ENCODE measurements around the gene PIM3.

Gene PIM3

DNA sequence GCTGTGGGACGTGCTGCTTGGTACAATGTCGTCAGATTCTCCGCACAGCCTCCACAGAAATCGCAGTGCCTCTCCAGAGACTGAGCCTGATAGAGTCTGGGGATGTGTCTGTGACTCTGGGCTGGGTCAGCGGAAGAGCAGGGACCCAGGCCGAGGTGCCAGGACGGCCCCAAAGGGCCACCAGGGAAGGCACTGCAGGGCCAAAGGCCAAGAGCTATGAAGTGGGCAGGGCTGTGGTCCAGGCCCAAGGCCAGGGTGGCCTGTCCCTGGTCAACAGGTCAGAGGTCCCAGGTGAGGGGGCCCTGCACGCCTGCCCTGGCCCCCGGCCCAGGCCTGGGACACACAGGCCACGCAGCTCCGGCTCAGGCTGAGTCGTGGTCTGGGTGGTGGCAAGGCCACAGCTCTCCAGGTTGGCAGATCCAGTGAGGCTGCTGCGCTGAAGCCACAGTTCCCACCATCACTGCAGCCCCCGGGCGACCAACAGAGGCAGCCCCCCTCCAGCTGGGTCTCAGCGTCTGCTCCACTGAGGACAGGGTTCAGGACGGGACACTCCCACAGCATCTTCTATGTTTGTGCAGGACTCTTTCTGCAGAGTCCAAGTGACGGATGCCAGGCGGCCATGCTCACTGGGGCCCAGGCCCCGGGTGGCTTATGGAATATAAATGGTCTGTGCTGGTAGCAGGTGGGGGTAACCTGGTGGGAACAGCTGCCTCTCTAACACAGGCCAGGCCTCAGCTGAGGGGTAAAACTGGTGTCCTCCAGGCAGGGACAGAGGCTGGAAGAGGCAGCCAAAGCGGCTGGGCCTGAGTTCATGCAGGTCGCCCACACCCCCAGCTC lies 4.8 kb upstream of the PIM3 start:
- DNase-seq (ENCODE audit: low read depth) = no peak

DNA sequence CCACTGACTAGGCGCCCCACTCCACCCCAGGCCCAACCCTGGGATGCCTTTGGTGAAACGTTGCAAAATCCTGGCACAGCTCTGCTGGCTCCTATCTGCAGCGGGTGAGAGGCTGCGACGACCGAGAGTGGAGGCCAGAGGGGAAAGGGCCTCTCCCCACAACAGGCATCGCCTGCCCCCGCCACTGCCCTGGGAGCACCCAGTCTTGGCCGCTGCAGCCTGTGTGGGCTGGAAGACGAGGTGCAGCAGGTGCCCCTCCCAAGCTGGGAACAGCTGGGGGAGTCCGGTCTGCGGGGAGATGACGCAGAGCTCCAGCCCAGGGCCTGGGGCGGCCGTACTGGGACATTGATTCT lies 4.2 kb upstream of the PIM3 start:
- no peak for DNase-seq (ENCODE audit: low read depth)

DNA sequence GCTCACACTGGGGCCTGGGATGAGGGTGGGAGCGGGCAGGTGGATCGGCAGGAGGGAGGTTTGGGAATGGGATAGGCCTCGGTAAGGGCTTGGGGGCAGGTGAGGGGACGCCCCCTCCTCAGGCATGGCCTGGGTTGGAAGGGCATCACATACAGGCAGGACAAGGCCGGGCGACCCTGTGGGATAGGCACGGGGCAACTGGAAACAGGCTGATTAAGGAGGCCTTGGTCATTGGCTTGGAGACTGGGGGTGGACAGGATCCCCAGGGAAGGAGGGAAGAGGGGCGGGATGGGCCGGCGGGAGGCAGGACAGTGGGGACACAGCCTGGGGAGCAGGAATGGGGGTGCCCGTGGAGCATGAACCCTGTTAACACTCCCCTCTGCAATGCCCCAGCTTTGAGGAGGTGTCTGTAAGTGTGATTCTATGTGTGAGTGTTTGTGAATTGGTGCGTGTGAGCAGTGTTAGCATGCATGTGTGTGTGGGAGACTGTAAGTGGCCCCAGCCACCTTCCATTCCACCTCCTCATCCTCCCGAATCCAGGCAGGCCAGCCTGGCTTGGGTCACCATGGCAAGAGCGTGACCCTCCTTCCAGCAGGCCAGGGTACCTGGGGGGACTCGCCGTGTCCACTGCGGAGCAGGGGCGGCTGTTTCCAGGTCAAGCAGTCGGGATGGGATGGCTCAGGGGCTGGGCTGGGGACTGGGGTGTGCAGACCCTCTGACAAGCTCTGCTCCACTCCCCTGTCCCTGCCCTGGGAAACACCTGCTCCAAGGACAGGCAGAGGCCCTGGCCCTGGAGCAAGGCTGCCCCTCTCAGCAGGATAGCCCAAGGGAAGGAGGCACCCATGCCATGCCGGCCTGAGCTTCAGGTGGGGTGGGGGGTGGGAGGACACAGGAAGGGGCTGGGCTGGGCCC lies 3.4 kb upstream of the PIM3 start:
- DNase-seq (ENCODE audit: low read depth) = no peak

DNA sequence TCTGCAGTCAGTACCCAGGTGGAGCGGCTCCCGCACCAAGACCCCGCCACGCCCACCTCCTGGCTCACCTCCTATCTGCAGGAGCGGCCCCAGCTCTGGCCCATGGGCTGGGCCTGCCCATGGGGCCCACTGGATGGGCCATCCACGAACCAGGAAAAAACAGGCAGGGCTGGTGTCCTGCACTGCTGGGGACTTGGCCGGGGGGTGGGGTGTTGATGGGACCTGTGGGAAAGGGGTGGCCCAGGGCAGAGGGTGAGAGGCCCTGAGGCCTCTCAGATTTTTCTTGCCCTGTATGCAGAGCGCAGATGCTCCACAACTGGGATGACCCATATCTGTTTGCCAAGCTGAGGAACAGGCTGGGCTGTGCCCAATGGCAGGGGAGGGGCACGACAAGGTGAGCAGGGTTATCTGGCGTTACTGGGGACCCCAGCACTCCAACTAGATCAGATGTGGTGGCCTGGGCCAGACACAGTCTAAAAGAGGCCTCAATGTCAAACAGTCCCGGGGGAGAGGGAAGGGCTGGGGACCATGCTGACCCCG lies 2.7 kb upstream of the PIM3 start:
- no peak for DNase-seq (ENCODE audit: low read depth)

DNA sequence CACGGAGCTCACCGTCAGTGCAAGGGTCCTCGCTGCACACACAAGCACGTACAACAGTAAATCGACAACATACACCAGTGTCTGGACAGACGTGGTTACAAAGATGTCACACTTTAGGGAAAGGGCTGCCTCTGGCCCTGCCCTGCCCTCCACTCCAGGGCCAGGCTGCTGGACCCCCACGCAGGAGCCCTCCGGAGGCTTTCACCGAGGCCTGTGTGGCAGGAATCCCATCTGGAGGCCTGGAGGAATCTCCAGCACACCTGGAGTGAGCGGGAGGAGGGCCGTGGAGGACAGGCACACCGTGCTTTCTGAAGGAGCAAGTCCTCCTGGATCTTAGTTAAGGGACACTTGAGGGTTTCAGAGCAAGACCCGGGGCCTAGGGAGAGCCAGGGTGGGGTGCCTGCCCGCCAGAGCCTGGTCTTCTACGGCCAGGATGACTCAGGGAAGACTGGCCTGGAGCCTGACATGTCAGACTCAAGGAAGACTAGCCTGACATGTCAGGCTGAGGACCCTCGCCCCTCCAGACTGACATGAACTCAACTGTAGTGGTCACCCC lies 2.1 kb upstream of the PIM3 start:
- DNase-seq (ENCODE audit: low read depth) = no peak

DNA sequence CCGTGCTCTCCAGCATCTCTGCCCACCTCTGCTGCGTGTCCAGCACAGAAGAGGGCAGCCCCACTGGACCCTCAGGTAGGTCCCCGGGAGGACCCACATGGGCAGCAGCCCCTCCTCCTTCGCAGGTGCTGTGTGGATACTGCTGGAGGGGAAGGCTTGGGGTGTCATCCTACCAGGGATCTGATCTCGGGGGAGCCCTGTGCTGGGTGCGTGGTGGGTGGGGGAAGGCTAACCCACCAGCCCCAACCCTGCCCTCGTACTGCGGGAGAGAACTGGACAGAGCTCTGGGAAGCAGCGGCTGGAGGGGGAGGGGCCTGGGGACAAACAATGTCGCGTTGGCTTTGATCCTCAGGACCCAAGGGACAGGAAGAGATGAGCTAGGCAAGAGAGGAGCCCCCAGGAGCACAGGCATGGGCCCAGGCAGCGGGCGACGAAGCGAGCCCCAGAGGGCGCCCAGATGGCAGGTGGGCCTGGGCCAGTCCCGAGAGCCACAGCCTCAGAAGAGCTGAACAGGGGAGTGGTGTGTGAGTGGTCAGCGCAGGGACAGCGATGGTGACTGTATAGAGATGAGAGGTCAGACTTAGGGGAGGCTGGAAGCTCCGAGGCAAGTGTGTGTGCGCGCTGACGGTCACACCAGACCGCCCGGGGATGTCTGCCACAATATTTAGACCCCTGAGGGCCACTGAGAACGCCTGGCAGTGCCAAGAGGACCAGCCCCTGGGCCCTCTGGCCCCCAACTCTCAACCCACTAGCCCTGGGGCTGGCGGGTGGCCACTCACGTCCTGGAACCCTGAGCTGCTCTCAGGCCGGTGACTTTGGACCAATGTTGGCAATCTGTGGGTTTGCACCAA lies 1.4 kb upstream of the PIM3 start:
- DNase-seq (ENCODE audit: low read depth) = no peak

DNA sequence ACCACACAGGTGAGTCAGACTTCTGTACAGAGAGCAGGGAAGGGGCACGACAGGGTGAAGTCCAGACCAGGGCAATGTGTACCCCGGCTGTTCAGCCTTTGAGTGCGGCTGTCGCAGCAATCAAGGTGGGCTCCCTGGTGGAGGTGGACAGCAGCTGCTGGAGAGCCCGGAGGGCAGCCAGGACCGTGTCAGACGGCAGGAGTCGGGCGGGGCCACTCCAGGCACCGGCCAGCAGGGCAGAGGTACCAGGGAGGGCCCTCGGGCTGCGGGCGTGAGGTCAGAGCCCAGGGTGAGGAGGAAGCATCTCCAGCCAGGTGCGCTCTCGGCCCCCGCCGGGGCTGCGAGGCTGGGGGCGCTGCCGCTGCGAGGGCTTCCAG lies 802 bp upstream of the PIM3 start:
- no peak for DNase-seq (ENCODE audit: low read depth)

DNA sequence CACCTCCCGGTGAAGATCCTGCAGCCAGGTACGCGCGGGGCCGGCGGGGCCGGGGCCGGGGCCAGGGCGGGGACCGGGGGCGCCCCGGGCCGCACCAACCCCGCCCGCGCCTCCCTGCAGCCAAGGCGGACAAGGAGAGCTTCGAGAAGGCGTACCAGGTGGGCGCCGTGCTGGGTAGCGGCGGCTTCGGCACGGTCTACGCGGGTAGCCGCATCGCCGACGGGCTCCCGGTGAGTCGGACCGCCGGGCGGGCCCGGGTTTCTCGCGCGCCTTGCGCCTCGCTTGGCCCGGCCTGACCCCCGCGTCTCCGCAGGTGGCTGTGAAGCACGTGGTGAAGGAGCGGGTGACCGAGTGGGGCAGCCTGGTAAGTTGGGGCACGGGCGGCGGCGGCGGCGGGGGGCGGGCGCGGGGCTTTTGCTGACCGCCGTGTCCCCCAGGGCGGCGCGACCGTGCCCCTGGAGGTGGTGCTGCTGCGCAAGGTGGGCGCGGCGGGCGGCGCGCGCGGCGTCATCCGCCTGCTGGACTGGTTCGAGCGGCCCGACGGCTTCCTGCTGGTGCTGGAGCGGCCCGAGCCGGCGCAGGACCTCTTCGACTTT lies 531 bp downstream of the PIM3 start:
- no peak for DNase-seq (ENCODE audit: low read depth)

DNA sequence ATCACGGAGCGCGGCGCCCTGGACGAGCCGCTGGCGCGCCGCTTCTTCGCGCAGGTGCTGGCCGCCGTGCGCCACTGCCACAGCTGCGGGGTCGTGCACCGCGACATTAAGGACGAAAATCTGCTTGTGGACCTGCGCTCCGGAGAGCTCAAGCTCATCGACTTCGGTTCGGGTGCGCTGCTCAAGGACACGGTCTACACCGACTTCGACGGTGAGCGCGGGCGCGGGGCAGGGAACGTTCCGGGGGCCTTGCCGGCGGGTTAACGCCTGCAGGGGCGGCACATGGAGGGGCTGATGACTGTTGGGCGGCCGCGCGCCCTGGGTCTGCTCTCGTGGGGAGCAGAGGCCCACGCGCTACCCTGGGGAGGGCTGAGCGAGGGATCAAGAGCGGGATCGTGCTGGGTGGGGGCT lies 1.0 kb downstream of the PIM3 start:
- no peak for DNase-seq (ENCODE audit: low read depth)

DNA sequence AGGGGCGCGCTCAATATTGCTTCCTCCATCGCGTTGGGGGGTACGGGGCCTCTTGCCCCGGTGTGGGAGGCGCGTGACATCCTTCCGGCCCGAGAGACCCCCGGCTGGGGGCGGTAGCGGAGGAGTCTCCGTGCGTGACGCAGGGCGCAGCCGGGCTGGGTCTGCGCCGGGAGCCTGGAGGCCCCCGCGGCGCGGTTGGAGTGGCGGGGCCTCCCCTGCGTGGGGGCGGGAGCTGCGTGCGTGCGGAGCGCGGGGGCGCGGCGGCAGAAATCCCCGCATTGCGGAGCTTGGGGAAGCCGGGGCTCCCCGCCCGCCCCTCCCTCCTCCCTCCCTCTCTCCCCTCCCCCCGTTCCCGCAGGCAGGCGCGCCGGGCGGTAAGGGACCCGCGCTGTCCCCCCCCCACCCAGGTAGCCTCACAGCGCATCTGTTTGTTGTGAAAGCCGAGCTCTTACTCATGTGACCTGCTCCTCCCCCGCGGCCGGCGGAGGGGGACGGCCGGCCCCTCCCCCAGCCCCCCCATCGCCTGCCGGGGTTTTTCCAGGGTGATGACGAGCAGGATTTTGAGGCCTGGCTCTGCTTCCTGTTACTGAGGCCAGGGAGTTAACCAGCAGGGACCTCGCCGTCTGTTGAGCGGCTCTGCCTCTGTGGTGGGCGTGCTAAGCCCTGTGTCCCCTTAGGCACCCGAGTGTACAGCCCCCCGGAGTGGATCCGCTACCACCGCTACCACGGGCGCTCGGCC lies 1.6 kb downstream of the PIM3 start:
- DNase-seq (ENCODE audit: low read depth) = peak; percentile 79

DNA sequence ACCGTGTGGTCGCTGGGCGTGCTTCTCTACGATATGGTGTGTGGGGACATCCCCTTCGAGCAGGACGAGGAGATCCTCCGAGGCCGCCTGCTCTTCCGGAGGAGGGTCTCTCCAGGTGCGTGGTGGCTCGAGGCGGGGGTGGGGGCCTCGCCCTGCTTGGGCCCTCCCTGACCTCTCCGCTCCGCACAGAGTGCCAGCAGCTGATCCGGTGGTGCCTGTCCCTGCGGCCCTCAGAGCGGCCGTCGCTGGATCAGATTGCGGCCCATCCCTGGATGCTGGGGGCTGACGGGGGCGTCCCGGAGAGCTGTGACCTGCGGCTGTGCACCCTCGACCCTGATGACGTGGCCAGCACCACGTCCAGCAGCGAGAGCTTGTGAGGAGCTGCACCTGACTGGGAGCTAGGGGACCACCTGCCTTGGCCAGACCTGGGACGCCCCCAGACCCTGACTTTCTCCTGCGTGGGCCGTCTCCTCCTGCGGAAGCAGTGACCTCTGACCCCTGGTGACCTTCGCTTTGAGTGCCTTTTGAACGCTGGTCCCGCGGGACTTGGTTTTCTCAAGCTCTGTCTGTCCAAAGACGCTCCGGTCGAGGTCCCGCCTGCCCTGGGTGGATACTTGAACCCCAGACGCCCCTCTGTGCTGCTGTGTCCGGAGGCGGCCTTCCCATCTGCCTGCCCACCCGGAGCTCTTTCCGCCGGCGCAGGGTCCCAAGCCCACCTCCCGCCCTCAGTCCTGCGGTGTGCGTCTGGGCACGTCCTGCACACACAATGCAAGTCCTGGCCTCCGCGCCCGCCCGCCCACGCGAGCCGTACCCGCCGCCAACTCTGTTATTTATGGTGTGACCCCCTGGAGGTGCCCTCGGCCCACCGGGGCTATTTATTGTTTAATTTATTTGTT lies 2.4 kb downstream of the PIM3 start:
- no peak for DNase-seq (ENCODE audit: low read depth)

DNA sequence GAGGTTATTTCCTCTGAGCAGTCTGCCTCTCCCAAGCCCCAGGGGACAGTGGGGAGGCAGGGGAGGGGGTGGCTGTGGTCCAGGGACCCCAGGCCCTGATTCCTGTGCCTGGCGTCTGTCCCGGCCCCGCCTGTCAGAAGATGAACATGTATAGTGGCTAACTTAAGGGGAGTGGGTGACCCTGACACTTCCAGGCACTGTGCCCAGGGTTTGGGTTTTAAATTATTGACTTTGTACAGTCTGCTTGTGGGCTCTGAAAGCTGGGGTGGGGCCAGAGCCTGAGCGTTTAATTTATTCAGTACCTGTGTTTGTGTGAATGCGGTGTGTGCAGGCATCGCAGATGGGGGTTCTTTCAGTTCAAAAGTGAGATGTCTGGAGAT lies 3.1 kb downstream of the PIM3 start:
- DNase-seq (ENCODE audit: low read depth) = no peak

DNA sequence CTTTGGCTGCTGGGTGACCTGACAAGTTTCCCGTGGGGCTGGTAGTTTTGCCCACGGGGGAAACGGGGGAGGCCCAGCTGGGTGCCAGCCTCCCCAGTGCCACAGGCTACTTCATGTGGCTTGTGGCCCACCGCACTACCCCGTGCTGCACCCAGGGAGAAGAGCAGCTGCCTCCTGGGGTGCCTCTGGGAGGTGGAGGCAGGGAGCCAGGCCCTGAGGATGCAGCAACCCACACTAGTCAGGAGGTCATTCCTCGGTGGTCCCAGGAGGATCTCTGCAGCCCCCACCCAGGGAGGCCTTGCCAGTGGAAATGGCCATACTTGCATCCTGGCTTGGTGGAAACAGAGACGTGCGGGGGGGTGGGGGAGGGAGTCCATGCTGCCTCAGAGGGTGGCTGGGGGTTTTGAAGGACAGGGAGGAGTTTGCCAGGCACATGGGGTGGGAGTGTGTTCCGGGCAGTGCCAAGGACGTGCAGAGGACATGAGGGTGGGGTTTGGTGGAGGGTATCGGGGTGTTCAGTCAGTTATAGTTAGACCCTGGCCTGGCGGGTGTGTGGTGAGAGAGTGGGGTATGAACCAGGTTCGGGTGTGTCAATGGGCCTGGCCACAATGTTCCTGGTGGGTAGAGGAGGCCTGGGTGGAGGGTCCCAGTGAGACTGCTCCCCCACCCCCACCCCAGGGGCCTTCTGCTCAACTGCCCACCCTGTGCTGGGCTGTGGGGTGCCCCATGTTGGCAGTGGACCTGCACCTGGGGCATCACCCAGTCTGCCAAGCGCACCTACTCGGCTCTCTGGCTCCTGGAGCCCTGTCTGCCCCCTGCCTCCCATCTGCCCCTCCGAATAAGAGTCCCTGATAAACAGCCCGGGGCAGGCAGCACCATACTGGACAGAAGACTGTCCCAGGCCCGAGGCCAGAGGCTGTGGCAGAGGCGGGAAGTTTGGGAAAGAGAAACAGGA lies 3.8 kb downstream of the PIM3 start:
- no peak for DNase-seq (ENCODE audit: low read depth)

DNA sequence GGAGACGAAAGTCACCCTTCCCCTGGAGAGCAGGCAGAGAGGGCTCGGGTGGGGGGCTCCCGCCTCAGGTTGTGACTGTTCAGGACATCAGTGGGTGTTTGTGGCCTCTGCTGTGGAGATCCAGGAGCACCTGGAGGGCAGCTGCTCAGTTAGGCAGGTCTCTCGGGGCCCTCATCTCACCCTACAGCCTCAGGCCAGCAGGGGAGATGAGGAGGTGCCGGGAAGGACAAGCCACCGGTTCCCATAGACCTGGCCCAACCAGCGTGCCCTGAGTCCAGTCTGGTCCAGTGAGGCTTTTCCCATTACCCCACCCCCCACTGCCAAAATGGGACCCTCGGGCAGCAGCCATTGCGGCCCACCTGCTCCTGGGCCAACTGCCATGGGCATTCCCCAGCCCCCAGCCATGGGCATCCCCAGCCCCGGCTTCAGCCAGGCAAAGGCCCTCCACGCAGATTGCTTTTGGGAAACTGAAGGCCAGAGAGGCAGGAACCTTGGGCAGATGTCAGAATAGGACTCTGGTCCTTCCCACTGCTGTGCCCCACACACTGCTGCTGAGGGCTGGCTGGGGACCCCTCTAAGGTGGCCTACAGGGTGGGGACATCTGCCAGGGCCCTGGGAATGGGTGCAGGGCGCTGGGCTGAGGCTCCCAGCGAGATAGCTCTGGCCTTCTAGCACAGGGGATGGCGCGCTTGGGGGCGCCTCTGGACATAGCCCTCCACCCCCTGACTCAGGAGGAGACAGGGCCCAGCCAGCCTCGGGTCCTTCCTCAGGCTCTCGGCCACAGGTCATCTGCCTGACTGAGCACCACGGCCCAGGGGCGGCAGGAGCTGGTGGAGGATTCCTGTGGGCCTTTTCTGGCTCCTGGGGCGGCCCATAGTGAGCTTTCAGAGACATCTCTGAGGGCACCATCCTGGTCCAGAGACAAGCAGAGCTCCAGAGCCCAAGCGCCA lies 4.8 kb downstream of the PIM3 start:
- no peak for DNase-seq (ENCODE audit: low read depth)

DNA sequence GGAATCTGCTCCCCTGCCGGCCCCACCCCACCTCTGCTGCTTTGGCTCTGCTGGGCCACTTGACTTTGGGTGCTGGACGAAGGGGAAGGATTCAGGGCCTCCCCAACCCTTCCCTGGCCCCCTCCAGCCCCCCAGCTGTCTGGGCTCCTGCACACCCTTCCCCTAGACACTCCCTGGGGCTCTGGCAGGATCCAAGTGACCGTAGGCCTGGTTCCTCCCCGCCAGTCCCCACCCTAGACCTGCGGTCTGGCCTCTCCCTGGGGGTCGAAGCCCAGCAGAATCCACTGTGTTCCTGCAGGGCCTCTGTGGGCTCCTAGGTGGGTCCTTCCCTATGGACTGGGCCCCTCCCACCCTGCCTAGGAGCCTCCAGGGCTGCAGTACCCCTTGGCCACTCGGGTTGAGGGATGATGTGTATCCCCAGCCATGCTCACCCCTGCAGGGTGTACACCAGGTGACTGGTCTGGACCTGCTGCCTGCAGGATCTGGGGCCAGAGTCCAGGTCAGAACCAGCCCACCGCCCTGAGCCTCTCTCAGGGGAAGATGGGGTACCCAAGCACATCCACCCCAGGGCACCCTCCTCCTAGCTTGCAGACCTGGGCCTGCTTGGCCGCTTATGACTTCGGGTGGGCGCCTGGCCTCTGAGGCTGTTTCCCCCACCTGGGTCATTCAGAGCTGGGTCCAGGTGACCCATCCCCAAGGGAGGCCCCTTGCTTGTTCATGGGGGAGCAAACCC lies 5.6 kb downstream of the PIM3 start:
- no peak for DNase-seq (ENCODE audit: low read depth)

All from T follicular helper cell (primary cell).